Measurements from ENCODE around the gene JAM2. TPM values are rescaled to one million over a fixed set of nuclear protein-coding genes. Genes with fewer than 3 reads are reported as not detected.

JAM2 gene
- polyA plus RNA-seq, 2 of the 4 experiments (the other 2 are of a cell fraction) = 0.01 TPM

DNA sequence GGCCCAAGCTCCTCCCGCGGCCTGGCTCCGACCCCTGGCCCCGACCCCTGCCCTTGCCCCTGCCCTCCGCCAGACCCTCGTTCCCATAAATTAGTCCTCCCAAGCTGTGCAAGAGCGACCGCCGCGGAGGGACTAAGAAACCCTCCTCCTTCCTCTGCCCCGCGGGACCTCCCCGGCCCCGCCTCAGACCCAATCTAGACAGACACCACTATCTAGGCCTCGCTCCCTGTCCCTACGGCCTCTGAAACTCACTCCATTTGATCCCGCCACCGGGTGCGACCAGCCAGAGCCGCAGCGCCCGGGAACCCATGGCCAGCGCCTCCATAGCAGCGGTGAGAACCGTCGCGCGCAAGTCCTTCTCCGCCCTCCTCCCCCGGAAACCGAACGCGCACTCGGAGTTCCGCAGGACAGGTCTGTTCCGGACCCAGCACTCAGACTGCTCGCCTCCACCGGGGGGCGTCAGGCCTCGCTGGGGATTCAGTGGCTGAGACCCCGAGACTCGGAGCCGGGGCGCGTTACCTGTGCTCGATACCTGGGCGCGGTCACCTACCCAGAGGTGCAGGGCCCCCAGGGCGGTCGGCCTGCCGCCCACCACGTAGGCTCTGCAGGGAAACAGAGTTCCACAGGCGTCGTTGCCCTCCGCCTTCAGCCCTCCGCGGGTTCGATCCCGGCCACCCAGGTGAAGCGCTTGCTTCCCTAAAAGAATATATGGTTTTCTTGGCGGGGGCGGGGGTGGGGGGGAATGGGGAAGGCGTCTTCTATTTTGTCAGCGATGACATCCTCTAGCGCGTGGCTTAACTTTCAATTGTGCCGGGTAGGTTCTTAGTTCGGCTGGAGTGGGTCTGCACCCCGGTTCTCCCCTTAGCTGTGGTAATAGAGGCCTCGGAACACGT is 31.7 kb upstream of the JAM2 start, which contains the start of gene MRPL39 (continued):
- TF ChIP-seq, protein P1, sequence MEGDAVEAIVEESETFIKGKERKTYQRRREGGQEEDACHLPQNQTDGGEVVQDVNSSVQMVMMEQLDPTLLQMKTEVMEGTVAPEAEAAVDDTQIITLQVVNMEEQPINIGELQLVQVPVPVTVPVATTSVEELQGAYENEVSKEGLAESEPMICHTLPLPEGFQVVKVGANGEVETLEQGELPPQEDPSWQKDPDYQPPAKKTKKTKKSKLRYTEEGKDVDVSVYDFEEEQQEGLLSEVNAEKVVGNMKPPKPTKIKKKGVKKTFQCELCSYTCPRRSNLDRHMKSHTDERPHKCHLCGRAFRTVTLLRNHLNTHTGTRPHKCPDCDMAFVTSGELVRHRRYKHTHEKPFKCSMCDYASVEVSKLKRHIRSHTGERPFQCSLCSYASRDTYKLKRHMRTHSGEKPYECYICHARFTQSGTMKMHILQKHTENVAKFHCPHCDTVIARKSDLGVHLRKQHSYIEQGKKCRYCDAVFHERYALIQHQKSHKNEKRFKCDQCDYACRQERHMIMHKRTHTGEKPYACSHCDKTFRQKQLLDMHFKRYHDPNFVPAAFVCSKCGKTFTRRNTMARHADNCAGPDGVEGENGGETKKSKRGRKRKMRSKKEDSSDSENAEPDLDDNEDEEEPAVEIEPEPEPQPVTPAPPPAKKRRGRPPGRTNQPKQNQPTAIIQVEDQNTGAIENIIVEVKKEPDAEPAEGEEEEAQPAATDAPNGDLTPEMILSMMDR (IDR thresholded peaks at IDR 0.05) = peak; percentile 28; the same call in 2 of the 3 replicates
- TF ChIP-seq SMC3 (IDR thresholded peaks at IDR 0.05) = peak; percentile 20; the same call in 1 of the 3 replicates
- peak; percentile 67 for TF ChIP-seq POLR2A (IDR thresholded peaks at IDR 0.05; ENCODE audit: low read length)
- TF ChIP-seq, protein P2, sequence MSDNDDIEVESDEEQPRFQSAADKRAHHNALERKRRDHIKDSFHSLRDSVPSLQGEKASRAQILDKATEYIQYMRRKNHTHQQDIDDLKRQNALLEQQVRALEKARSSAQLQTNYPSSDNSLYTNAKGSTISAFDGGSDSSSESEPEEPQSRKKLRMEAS (IDR thresholded peaks at IDR 0.05) = peak; percentile 76
- TF ChIP-seq MAZ (IDR thresholded peaks at IDR 0.05; ENCODE audit: borderline replicate concordance, low read depth, low read length) = no peak
- peak; percentile 56; the same call in 1 of the 2 replicates for TF ChIP-seq HDAC2 (IDR thresholded peaks at IDR 0.05)
- peak; percentile 87; the same call in 1 of the 2 replicates for TF ChIP-seq PHF8 (IDR thresholded peaks at IDR 0.05; ENCODE audit: borderline replicate concordance, low read depth)
- no peak for TF ChIP-seq NFE2L2 (conservative IDR thresholded peaks at IDR 0.05; ENCODE audit: low read length)

DNA sequence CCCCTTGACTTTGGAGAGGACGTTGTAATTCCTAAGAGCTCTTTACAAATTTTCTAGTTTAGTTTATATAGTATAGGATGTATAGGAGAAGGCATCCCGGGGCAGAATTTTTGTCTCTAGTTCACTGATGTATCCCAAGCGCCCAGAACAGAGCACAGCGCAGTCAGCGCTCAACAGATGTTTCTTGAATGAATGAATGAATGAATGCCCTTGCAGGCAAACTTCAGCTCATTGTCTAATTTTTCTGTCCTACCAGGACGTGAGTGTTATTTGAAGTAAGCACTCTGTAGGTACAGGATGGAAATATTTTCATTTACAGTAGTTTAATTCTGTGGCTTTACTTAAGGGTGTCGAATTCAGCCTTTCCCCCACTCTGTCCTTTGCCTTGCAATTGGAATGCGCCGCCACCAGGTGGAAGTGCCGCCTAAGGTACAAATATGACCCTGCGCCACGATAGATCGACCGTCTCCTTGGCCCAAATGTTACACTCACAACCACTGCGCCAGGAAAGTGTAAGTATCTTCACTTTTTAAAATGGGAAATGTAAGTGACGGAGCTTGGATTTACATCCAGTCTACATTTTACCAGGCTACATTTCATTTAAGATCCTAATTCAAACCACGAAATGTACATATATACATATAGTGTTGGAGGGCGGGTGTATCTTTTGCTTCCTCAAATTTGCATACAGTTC is 30.9 kb upstream of the JAM2 start:
- H3K4me3 ChIP-seq = peak overlapping the region; percentile 89
- H3K9me3 ChIP-seq = no peaks in the 10 kb centered on the region
- no peaks in the 10 kb centered on the region; the same call in 2 of the 3 replicates for H3K4me1 ChIP-seq
- POLR2A ChIA-PET = no interaction called here
- H3K27ac ChIP-seq = peak overlapping the region; percentile 85 to 93
- peak; percentile 88 to 90 for ATAC-seq
- TF ChIP-seq SMC3 (IDR thresholded peaks at IDR 0.05) = peak; percentile 52
- TF ChIP-seq RAD21 (conservative IDR thresholded peaks at IDR 0.05 in 1 of 2, IDR thresholded peaks at IDR 0.05 in 1 of 2) = peak; percentile 77 to 84
- TF ChIP-seq, protein P1 (IDR thresholded peaks at IDR 0.05) = peak; percentile 59
- TF ChIP-seq, protein P3, sequence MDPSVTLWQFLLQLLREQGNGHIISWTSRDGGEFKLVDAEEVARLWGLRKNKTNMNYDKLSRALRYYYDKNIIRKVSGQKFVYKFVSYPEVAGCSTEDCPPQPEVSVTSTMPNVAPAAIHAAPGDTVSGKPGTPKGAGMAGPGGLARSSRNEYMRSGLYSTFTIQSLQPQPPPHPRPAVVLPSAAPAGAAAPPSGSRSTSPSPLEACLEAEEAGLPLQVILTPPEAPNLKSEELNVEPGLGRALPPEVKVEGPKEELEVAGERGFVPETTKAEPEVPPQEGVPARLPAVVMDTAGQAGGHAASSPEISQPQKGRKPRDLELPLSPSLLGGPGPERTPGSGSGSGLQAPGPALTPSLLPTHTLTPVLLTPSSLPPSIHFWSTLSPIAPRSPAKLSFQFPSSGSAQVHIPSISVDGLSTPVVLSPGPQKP (IDR thresholded peaks at IDR 0.05; ENCODE audit: low read depth, low read length) = no peak
- TF ChIP-seq BHLHE40 (IDR thresholded peaks at IDR 0.05; ENCODE audit: low read depth, low read length) = no peak
- CTCF ChIA-PET = interaction anchor here (0.6 to 2.3 kb wide), 38 partner anchors 9 to 1107 kb away, joined by 3 to 31 read pairs (median 4); partner anchors contain the start of genes APP, ATP5PF, GABPA and JAM2
- H3K4me2 ChIP-seq = peak overlapping the region; percentile 97
- FAIRE-seq = no peak
- DNase-seq (ENCODE audit: low read depth in 1 of 2, low spot score in 1 of 2) = peak; percentile 28 to 81
- WGBS (ENCODE audit: missing lambda C conversion rate) = 11% methylated on average over 18 of the region's 18 CpGs

DNA sequence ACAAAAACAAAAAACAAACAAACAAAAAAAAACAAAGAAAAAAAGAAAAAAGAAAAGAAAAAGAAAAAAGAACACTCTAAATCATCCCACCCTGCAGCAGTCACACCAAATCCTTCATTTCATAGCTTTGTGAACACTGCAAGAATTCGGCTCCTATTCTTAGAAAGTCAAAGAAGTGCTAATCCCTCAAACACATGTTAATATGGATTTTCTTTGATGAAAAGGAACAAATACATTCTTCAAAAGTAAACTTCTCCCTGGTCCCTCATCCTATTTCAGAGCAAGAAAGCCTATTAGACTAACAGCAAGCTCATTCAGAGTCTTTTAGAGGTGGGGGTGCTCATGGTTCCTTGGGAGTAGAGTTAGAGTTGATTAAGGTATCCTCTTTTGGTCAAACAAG is 24.6 kb upstream of the JAM2 start:
- WGBS (ENCODE audit: missing lambda C conversion rate) = 8% methylated on average over 1 of the region's 1 CpG
- H3K9me3 ChIP-seq = no peaks in the 10 kb centered on the region
- CTCF ChIA-PET = no interaction called here
- no peaks in the 10 kb centered on the region for H3K4me1 ChIP-seq
- ATAC-seq (no peak), FAIRE-seq (no peak), DNase-seq (ENCODE audit: low read depth in 1 of 2, low spot score in 1 of 2) (no peak)
- no peak overlapping the region for H3K4me2 ChIP-seq
- H3K4me3 ChIP-seq = no peak overlapping the region
- no peak overlapping the region for H3K27ac ChIP-seq
- POLR2A ChIA-PET = no interaction called here
- no peak for TF ChIP-seq SREBF2 (IDR thresholded peaks at IDR 0.05)
- TF ChIP-seq ZNF302 (CRISPR knock-in tag; IDR thresholded peaks at IDR 0.05) = no peak
- TF ChIP-seq HOXB13 (CRISPR knock-in tag; IDR thresholded peaks at IDR 0.05; ENCODE audit: low read depth) = no peak
- TF ChIP-seq, protein P4, sequence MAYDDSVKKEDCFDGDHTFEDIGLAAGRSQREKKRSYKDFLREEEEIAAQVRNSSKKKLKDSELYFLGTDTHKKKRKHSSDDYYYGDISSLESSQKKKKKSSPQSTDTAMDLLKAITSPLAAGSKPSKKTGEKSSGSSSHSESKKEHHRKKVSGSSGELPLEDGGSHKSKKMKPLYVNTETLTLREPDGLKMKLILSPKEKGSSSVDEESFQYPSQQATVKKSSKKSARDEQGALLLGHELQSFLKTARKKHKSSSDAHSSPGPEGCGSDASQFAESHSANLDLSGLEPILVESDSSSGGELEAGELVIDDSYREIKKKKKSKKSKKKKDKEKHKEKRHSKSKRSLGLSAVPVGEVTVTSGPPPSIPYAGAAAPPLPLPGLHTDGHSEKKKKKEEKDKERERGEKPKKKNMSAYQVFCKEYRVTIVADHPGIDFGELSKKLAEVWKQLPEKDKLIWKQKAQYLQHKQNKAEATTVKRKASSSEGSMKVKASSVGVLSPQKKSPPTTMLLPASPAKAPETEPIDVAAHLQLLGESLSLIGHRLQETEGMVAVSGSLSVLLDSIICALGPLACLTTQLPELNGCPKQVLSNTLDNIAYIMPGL (CRISPR knock-in tag; IDR thresholded peaks at IDR 0.05; ENCODE audit: borderline replicate concordance) = no peak
- no peak for TF ChIP-seq RNF2 (IDR thresholded peaks at IDR 0.05; ENCODE audit: borderline replicate concordance, low read depth)
- no peak for TF ChIP-seq CHD4 (IDR thresholded peaks at IDR 0.05; ENCODE audit: borderline replicate concordance)
- no peak for TF ChIP-seq JUN (IDR thresholded peaks at IDR 0.05)
- no peak for TF ChIP-seq POLR2A (IDR thresholded peaks at IDR 0.05; ENCODE audit: low read length)
- TF ChIP-seq, protein P5, sequence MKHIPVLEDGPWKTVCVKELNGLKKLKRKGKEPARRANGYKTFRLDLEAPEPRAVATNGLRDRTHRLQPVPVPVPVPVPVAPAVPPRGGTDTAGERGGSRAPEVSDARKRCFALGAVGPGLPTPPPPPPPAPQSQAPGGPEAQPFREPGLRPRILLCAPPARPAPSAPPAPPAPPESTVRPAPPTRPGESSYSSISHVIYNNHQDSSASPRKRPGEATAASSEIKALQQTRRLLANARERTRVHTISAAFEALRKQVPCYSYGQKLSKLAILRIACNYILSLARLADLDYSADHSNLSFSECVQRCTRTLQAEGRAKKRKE (CRISPR knock-in tag; IDR thresholded peaks at IDR 0.05; ENCODE audit: low read depth) = no peak
- TF ChIP-seq EHMT2 (IDR thresholded peaks at IDR 0.05; ENCODE audit: low read depth) = no peak
- no peak for TF ChIP-seq CHD2 (IDR thresholded peaks at IDR 0.05; ENCODE audit: low read length, partially characterized antibody)
- no peak for TF ChIP-seq RARB (CRISPR knock-in tag; IDR thresholded peaks at IDR 0.05)
- TF ChIP-seq MYC (IDR thresholded peaks at IDR 0.05; ENCODE audit: borderline replicate concordance, low read length) = no peak
- TF ChIP-seq HOXB5 (CRISPR knock-in tag; IDR thresholded peaks at IDR 0.05) = no peak
